ENCODE measurements around the gene MT2A. TPM values are rescaled to one million over a fixed set of nuclear protein-coding genes. Genes with fewer than 3 reads are reported as not detected.

Gene MT2A
- total and polyA plus RNA-seq, 10 of the 15 experiments (the other 5 are each of a cell fraction or from before 2014, with no cell fraction given), result 7.3 to 271 (median 53.5) TPM

GRCh38 chr16:56608043-56608875, at the start of gene MT2A (continued):
- TF ChIP-seq ASH2L (IDR thresholded peaks at IDR 0.05; ENCODE audit: borderline replicate concordance, low read depth), result no peak
- no peak for TF ChIP-seq SREBF1 (IDR thresholded peaks at IDR 0.05; ENCODE audit: low read length)
- TF ChIP-seq SREBF2 (IDR thresholded peaks at IDR 0.05; ENCODE audit: low read length), result no peak
- no peak for TF ChIP-seq SRF (IDR thresholded peaks at IDR 0.05; ENCODE audit: low read depth in 2 of 2, low read length in 2 of 2)
- no peak for TF ChIP-seq RAD21 (IDR thresholded peaks at IDR 0.05; ENCODE audit: insufficient read depth, low read depth, low read length)
- 0 out of 2 replicates have a peak, but pooled peaks have one; percentile 11 for TF ChIP-seq EED (IDR thresholded peaks at IDR 0.05; ENCODE audit: low read depth)
- no peak for TF ChIP-seq MYC (IDR thresholded peaks at IDR 0.05; ENCODE audit: insufficient read depth, insufficient read length, insufficient replicate concordance, low read length, severe bottlenecking)
- TF ChIP-seq CHD1 (IDR thresholded peaks at IDR 0.05; ENCODE audit: low read depth, low read length), result no peak
- TF ChIP-seq NKRF (conservative IDR thresholded peaks at IDR 0.05), result peak; percentile 33; the same call in 1 of the 2 replicates
- no peak for TF ChIP-seq ELK1 (IDR thresholded peaks at IDR 0.05; ENCODE audit: low read depth, low read length)
- TF ChIP-seq PAX5 (IDR thresholded peaks at IDR 0.05; ENCODE audit: borderline replicate concordance, low read depth, low read length), result no peak
- 0 out of 2 replicates have a peak, but pooled peaks have one; percentile 37 for TF ChIP-seq MLLT1 (IDR thresholded peaks at IDR 0.05)
- TF ChIP-seq IKZF2 (IDR thresholded peaks at IDR 0.05), result peak; percentile 33 to 34; a peak in 2 of 4 replicates
- no peak for TF ChIP-seq ZNF274 (IDR thresholded peaks at IDR 0.05; ENCODE audit: insufficient read depth, insufficient read length)
- TF ChIP-seq CEBPZ (IDR thresholded peaks at IDR 0.05; ENCODE audit: low read depth, low read length), result no peak
- TF ChIP-seq USF1 (IDR thresholded peaks at IDR 0.05; ENCODE audit: borderline replicate concordance, extremely low read length, insufficient read depth, low read depth, low read length), result no peak
- TF ChIP-seq KAT2A (conservative IDR thresholded peaks at IDR 0.05; ENCODE audit: control insufficient read depth, low read depth, low read length), result no peak
- no peak for TF ChIP-seq BCL11A (IDR thresholded peaks at IDR 0.05; ENCODE audit: low read depth, low read length)
- TF ChIP-seq GATAD2B (conservative IDR thresholded peaks at IDR 0.05; ENCODE audit: low read depth), result peak; percentile 79
- TF ChIP-seq TBL1XR1 (IDR thresholded peaks at IDR 0.05; ENCODE audit: low read depth, low read length), result 0 out of 2 replicates have a peak, but pooled peaks have one; percentile 30
- peak; percentile 56 for TF ChIP-seq SIN3A (IDR thresholded peaks at IDR 0.05; ENCODE audit: low read depth, low read length)

All from GM12878 (cell line).